ENCODE measurements around the gene OVCH1. TPM values are rescaled to one million over a fixed set of nuclear protein-coding genes. Genes with fewer than 3 reads are reported as not detected.

OVCH1 gene
- polyA plus RNA-seq, 1 of the 3 experiments (the other 2 are of a cell fraction) = not detected

DNA sequence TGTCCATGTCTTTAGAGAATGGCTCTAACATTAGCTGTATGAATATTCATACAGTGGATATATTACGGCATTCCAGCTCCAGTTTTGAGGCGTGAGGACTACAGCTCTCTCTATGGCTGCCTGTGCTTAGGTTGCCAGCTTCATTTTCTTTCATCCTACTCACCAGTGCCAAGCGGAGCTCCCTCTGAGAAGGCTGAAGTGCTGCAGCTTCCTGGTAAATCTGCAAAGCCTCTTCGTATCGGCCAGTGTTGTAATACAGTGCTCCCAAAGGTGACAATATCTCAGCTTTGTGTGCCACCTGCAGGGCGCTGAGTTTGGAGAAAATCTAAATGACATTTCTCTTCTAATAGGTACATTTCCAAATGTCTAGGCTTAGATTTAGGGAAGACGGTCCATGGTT is 19.8 kb upstream of the OVCH1 start:
- Histone ChIP-seq H3K36me3 (replicated peaks in 1 of 2; ENCODE audit: control insufficient read depth in 1 of 2, insufficient read depth in 2 of 2, low read length in 1 of 2) (no peaks in the 10 kb centered on the region), H3K4me2 (no peak overlapping the region), H3K9me3 (no peaks in the 10 kb centered on the region), H3K9ac (no peak overlapping the region), H2AFZ (ENCODE audit: low read depth) (no peak overlapping the region), H3K4me3 (ENCODE audit: low read depth in 2 of 2, low read length in 1 of 2) (no peak overlapping the region), H3K27ac (ENCODE audit: low read depth in 2 of 2, low read length in 1 of 2) (no peak overlapping the region), H4K20me1 (ENCODE audit: insufficient read depth) (no peaks in the 10 kb centered on the region), H3F3A (replicated peaks; ENCODE audit: insufficient read depth) (no peaks in the 10 kb centered on the region), H3K4me1 (ENCODE audit: control insufficient read depth in 1 of 2, insufficient read depth in 2 of 2, low read depth in 1 of 2, low read length in 1 of 2) (no peaks in the 10 kb centered on the region; a peak in 1 of 4 replicates), H3K79me2 (ENCODE audit: insufficient read depth) (no peaks in the 10 kb centered on the region), H3K27me3 (ENCODE audit: insufficient read depth) (no peaks in the 10 kb centered on the region), H3K9me2 (no peaks in the 10 kb centered on the region)
- no peak for TF ChIP-seq SMC3 (IDR thresholded peaks at IDR 0.05; ENCODE audit: low read depth, low read length)
- TF ChIP-seq, protein P1, sequence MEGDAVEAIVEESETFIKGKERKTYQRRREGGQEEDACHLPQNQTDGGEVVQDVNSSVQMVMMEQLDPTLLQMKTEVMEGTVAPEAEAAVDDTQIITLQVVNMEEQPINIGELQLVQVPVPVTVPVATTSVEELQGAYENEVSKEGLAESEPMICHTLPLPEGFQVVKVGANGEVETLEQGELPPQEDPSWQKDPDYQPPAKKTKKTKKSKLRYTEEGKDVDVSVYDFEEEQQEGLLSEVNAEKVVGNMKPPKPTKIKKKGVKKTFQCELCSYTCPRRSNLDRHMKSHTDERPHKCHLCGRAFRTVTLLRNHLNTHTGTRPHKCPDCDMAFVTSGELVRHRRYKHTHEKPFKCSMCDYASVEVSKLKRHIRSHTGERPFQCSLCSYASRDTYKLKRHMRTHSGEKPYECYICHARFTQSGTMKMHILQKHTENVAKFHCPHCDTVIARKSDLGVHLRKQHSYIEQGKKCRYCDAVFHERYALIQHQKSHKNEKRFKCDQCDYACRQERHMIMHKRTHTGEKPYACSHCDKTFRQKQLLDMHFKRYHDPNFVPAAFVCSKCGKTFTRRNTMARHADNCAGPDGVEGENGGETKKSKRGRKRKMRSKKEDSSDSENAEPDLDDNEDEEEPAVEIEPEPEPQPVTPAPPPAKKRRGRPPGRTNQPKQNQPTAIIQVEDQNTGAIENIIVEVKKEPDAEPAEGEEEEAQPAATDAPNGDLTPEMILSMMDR (IDR thresholded peaks at IDR 0.05) = 0 out of 2 replicates have a peak, but pooled peaks have one; percentile 10
- TF ChIP-seq MEF2A (IDR thresholded peaks at IDR 0.05; ENCODE audit: borderline replicate concordance, low read depth) = no peak
- 0 out of 2 replicates have a peak, but pooled peaks have one; percentile 16 for TF ChIP-seq RAD21 (IDR thresholded peaks at IDR 0.05; ENCODE audit: low read length)
- WGBS (ENCODE audit: low lambda C conversion rate) = 82% methylated on average over 7 of the region's 7 CpGs
- POLR2A ChIA-PET = no interaction called here
- no peak for DNase-seq
- CTCF ChIA-PET = interaction anchor here (0.9 to 1.7 kb wide), 2 partner anchors 11 to 1290 kb away, joined by 4 to 8 read pairs; no protein-coding TSS in a partner anchor

DNA sequence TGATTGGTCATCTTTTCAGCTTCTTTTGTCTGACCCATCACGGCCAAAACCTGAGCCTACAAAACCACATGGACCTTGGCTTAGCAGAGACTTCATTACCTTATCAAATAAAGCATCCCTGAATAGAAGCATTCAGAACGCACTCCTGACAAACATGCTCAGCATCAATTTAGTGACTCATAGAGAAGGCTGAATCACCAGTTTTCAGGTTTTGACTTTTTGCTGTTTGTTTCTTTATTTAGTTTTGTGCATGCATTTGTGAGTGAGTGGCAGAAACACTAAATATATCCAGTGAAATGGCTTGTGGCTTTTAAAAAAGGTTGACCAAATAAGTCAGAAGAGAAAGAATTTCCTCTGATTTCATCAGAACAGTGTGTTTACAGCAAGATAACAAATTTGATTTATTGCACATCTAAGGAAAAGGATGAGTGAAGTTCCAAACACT is 19.0 kb upstream of the OVCH1 start:
- Histone ChIP-seq H2AFZ (ENCODE audit: low read depth) (no peak overlapping the region), H3K27ac (ENCODE audit: low read depth in 2 of 2, low read length in 1 of 2) (no peak overlapping the region), H3K27me3 (ENCODE audit: insufficient read depth) (no peaks in the 10 kb centered on the region), H3K9me3 (no peaks in the 10 kb centered on the region), H3K4me1 (ENCODE audit: control insufficient read depth in 1 of 2, insufficient read depth in 2 of 2, low read depth in 1 of 2, low read length in 1 of 2) (no peaks in the 10 kb centered on the region; a peak in 1 of 4 replicates), H3K4me2 (no peak overlapping the region), H3K9ac (no peak overlapping the region), H3F3A (replicated peaks; ENCODE audit: insufficient read depth) (no peaks in the 10 kb centered on the region), H3K36me3 (replicated peaks in 1 of 2; ENCODE audit: control insufficient read depth in 1 of 2, insufficient read depth in 2 of 2, low read length in 1 of 2) (no peaks in the 10 kb centered on the region), H3K79me2 (ENCODE audit: insufficient read depth) (no peaks in the 10 kb centered on the region), H3K9me2 (no peaks in the 10 kb centered on the region), H3K4me3 (ENCODE audit: low read depth in 2 of 2, low read length in 1 of 2) (no peak overlapping the region), H4K20me1 (ENCODE audit: insufficient read depth) (no peaks in the 10 kb centered on the region)
- POLR2A ChIA-PET = no interaction called here
- DNase-seq = no peak
- CTCF ChIA-PET = interaction anchor here (1.7 kb wide), 1 partner anchor 10 kb away, joined by 8 read pairs; no protein-coding TSS in a partner anchor
- 15% methylated on average over 2 of the region's 2 CpGs for WGBS (ENCODE audit: low lambda C conversion rate)
- TF ChIP-seq TCF12 (IDR thresholded peaks at IDR 0.05) (peak; percentile 40; the same call in 1 of the 2 replicates), ELF1 (IDR thresholded peaks at IDR 0.05) (no peak), NFIC (IDR thresholded peaks at IDR 0.05; ENCODE audit: borderline replicate concordance) (peak; percentile 16; the same call in 1 of the 2 replicates), RXRA (IDR thresholded peaks at IDR 0.05; ENCODE audit: borderline replicate concordance, low read depth) (no peak), TEAD4 (IDR thresholded peaks at IDR 0.05; ENCODE audit: borderline replicate concordance, insufficient read depth) (no peak), JUND (IDR thresholded peaks at IDR 0.05) (peak; percentile 60), FOSL2 (IDR thresholded peaks at IDR 0.05; ENCODE audit: borderline replicate concordance, low read depth) (peak; percentile 45; the same call in 1 of the 2 replicates)
- TF ChIP-seq, protein P2, sequence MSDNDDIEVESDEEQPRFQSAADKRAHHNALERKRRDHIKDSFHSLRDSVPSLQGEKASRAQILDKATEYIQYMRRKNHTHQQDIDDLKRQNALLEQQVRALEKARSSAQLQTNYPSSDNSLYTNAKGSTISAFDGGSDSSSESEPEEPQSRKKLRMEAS (IDR thresholded peaks at IDR 0.05; ENCODE audit: low read depth) = no peak
- TF ChIP-seq, protein P1 (IDR thresholded peaks at IDR 0.05) = no peak
- TF ChIP-seq, protein P3, sequence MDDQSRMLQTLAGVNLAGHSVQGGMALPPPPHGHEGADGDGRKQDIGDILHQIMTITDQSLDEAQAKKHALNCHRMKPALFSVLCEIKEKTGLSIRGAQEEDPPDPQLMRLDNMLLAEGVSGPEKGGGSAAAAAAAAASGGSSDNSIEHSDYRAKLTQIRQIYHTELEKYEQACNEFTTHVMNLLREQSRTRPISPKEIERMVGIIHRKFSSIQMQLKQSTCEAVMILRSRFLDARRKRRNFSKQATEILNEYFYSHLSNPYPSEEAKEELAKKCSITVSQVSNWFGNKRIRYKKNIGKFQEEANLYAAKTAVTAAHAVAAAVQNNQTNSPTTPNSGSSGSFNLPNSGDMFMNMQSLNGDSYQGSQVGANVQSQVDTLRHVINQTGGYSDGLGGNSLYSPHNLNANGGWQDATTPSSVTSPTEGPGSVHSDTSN (IDR thresholded peaks at IDR 0.05) = peak; percentile 65

Measured in SK-N-SH (cell line).